Spinal cord (tissue), 10 donors: ENCODE data around the gene PSMA8. TPM values are rescaled to one million over a fixed set of nuclear protein-coding genes. Genes with fewer than 3 reads are reported as not detected.
"Not testable (repeated sequence)": the region's sequence is repeated elsewhere in the genome, so short reads cannot be mapped to it uniquely, and the experiment has no call there.

ENCODE experiments used
- DNase-seq, 6 donors: peaks; one replicate each; pipeline versions ENCODE4 v3.0.0 to v3.0.0-alpha.2; 2013 to 2015; ENCODE audit warnings: low spot score in 6 of 6, low read depth in 4 of 6
- H3K27ac ChIP-seq: one replicate; pipeline ENCODE4 v1.5.1; 2013; ENCODE audit warnings: low read depth, low read length, control low read depth
- H3K27me3 ChIP-seq: one replicate; pipeline ENCODE4 v1.6.1; 2013; ENCODE audit warnings: low read length; ENCODE audit not compliant: control insufficient read depth, insufficient read depth
- H3K36me3 ChIP-seq: one replicate; pipeline ENCODE4 v1.6.1; 2013; ENCODE audit warnings: low read length; ENCODE audit not compliant: control insufficient read depth, insufficient read depth
- H3K4me1 ChIP-seq: one replicate; pipeline ENCODE4 v1.6.1; 2013; ENCODE audit warnings: low read length; ENCODE audit not compliant: control insufficient read depth, insufficient read depth
- H3K4me3 ChIP-seq: one replicate; pipeline ENCODE4 v1.5.1; 2013; ENCODE audit warnings: low read depth, low read length, control low read depth
- H3K9me3 ChIP-seq: one replicate; pipeline ENCODE4 v1.6.1; 2013; ENCODE audit warnings: low read length; ENCODE audit not compliant: control insufficient read depth, insufficient read depth
- WGBS: methylation state at CpG from one replicate; pipeline ENCODE4 v1.1.5; 2013; ENCODE audit warnings: missing lambda C conversion rate; ENCODE audit not compliant: insufficient coverage; 5-methylcytosine and 5-hydroxymethylcytosine counted together
- polyA plus RNA-seq, 2 donors: library from polyadenylated mRNA; unstranded; fragments of 120-200 nt; gene quantifications; one replicate each; pipeline ENCODE4 v1.2.1, GENCODE V29; 2013; ENCODE audit not compliant: insufficient read length in 2 of 2
- total RNA-seq, 2 donors: library from RNA; depleted of rRNA in 1 of 2; stranded (reverse); fragments of 120-200 nt in 1 of 2; fragments of >200 nt in 1 of 2; gene quantifications; one replicate each; pipeline versions ENCODE4 v1.2.3 to v1.2.4, GENCODE V29; 2013 to 2014
- donor health status: healthy.

PSMA8 gene
- total and polyA plus RNA-seq, 4 donors = 0.20 to 0.21 (median 0.21) TPM; not detected in 1

DNA sequence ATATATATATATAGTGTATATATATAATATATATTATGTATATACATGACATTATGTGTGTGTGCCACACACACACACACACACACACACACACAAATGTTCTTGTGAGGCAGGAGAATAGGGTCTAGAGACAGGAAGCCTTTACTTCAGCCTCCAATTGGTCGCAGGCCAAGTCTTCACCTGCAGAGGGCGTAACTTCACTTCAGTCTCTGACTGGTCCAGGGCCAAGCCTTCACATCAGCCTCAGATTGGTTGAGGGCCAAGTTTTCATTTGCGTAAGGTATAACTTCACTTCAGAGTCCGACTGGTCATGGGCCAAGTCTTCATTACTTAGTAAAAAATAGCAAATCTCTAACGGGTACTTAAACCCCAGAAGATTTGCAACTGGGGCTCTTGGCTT lies 30.1 kb upstream of the PSMA8 start:
- DNase-seq = peak in 1 of 6 donors; percentile 5
- H3K4me3 ChIP-seq = no peak overlapping the region
- peaks cover 1% of the 10 kb centered on the region for H3K9me3 ChIP-seq
- H3K4me1 ChIP-seq = no peaks in the 10 kb centered on the region
- no peaks in the 10 kb centered on the region for H3K36me3 ChIP-seq
- no peak overlapping the region for H3K27ac ChIP-seq
- WGBS = 73% methylated on average over 4 of the region's 5 CpGs
- no peaks in the 10 kb centered on the region for H3K27me3 ChIP-seq

GRCh38 chr18:26104035-26104434 lies 29.6 kb upstream of the PSMA8 start:
- Histone ChIP-seq H3K36me3 (no peaks in the 10 kb centered on the region), H3K27ac (no peak overlapping the region), H3K27me3 (no peaks in the 10 kb centered on the region), H3K4me1 (no peaks in the 10 kb centered on the region), H3K9me3 (peaks cover 1% of the 10 kb centered on the region), H3K4me3 (no peak overlapping the region)
- no peak for DNase-seq
- 83% methylated on average over 1 of the region's 1 CpG for WGBS

DNA sequence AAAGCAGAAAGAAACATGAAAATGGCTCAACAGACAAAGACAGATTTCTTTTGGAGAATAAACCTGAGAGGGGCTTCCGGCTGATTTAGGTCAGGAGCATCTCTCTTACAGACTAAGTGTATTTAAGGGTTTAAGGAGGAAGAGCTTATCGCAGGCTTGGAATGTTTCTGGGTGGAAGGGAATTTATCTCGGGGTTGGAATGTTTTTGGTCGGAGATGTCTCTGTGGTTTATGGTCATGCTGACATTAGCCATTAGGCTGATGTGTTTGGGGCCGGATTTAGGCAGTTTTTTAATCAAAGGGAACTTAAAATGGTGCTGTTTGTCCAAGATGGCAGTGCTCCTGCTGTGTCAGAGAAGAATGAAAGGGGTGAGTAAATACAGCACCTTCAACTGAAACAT lies 14.4 kb upstream of the PSMA8 start:
- DNase-seq = no peak
- Histone ChIP-seq H3K27me3 (no peaks in the 10 kb centered on the region), H3K27ac (no peak overlapping the region), H3K4me3 (no peak overlapping the region), H3K4me1 (no peaks in the 10 kb centered on the region), H3K36me3 (no peaks in the 10 kb centered on the region), H3K9me3 (no peaks in the 10 kb centered on the region)
- WGBS = 97% methylated on average over 5 of the region's 5 CpGs

DNA sequence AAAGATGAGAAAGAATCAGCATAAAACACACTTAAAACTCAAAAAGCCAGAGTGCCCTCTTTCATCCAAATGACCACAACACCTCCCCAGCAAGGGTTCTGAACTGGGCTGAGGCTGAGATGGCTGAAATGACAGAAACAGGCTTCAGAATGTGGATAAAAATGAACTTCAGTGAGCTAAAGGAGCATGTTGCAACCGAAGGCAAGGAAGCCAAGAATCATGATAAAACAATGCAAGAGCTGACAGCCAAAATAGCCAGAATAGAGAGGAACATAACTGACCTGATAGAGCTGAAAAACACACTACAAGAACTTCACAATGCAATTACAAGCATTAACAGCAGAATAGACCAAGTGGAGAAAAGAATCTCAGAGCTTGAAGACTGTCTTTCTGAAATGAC lies 12.2 kb upstream of the PSMA8 start:
- Histone ChIP-seq H3K36me3 (no peaks in the 10 kb centered on the region), H3K4me3 (no peak overlapping the region), H3K9me3 (no peaks in the 10 kb centered on the region), H3K27ac (no peak overlapping the region), H3K4me1 (no peaks in the 10 kb centered on the region), H3K27me3 (no peaks in the 10 kb centered on the region)
- no peak for DNase-seq
- 100% methylated on average over 1 of the region's 1 CpG for WGBS

DNA sequence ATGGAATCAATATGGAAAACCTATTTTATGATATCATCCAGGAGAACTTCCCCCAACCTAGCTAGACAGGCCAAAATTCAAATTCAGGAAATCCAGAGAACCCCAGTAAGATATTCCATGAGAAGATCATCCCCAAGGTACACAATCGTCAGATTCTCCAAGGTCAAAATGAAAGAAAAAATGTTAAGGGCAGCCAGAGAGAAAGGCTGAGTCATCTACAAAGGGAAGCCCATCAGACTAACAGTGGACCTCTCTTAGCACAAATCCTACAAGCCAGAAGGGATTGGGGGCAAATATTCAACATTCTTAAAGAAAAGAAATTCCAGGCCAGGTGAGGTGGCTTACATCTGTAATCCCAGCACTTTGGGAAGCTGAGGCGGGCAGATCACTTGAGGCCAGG lies 11.7 kb upstream of the PSMA8 start:
- not testable (repeated sequence) for H3K27me3 ChIP-seq, DNase-seq, H3K4me3 ChIP-seq, H3K36me3 ChIP-seq, H3K4me1 ChIP-seq, H3K9me3 ChIP-seq, H3K27ac ChIP-seq
- WGBS = 100% methylated on average over 1 of the region's 2 CpGs

GRCh38 chr18:26127786-26128185 lies 5.9 kb upstream of the PSMA8 start:
- no peak overlapping the region for H3K27ac ChIP-seq
- H3K36me3 ChIP-seq = no peaks in the 10 kb centered on the region
- H3K27me3 ChIP-seq = no peaks in the 10 kb centered on the region
- no peaks in the 10 kb centered on the region for H3K4me1 ChIP-seq
- 82% methylated on average over 4 of the region's 5 CpGs for WGBS
- H3K4me3 ChIP-seq = no peak overlapping the region
- no peak for DNase-seq
- H3K9me3 ChIP-seq = no peaks in the 10 kb centered on the region

- not testable (repeated sequence) for H3K9me3 ChIP-seq, H3K4me1 ChIP-seq, DNase-seq, H3K4me3 ChIP-seq, H3K36me3 ChIP-seq, H3K27me3 ChIP-seq, H3K27ac ChIP-seq
- no CpG with 5 or more reads among the region's 2 CpGs for WGBS
Measured at GRCh38 chr18:26128192-26128591, 5.5 kb upstream of the PSMA8 start.

DNA sequence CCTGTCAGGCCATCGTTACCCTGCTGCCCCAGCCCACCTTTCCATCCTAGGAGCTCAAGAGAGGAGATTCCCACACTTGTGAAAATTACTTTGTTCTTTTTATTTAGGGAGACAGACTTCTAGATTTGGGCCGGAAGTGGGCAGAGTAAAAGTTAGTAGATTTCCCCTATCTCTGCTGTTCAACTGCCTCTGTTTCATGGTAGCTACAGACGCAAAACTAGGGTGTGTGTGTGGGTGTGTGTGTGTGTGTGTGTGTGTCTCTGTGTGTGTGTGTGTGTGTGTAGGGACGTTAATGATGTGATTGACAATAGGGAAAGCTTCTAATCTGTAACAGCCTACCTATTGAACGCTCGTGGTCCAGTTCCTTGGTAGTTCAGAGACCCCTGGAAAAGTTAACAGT lies 438 bp downstream of the PSMA8 start:
- Histone ChIP-seq H3K27me3 (no peaks in the 10 kb centered on the region), H3K4me1 (no peaks in the 10 kb centered on the region), H3K4me3 (no peak overlapping the region), H3K27ac (no peak overlapping the region), H3K36me3 (no peaks in the 10 kb centered on the region), H3K9me3 (no peaks in the 10 kb centered on the region)
- 100% methylated on average over 1 of the region's 6 CpGs for WGBS
- DNase-seq = no peak

- Histone ChIP-seq H3K4me3 (no peak overlapping the region), H3K9me3 (no peaks in the 10 kb centered on the region), H3K4me1 (no peaks in the 10 kb centered on the region), H3K27me3 (no peaks in the 10 kb centered on the region), H3K27ac (no peak overlapping the region), H3K36me3 (no peaks in the 10 kb centered on the region)
- WGBS = no CpG with 5 or more reads among the region's 1 CpG
- peak in 1 of 6 donors; percentile 19 for DNase-seq
Measured at GRCh38 chr18:26135548-26135947, 1.9 kb downstream of the PSMA8 start.

DNA sequence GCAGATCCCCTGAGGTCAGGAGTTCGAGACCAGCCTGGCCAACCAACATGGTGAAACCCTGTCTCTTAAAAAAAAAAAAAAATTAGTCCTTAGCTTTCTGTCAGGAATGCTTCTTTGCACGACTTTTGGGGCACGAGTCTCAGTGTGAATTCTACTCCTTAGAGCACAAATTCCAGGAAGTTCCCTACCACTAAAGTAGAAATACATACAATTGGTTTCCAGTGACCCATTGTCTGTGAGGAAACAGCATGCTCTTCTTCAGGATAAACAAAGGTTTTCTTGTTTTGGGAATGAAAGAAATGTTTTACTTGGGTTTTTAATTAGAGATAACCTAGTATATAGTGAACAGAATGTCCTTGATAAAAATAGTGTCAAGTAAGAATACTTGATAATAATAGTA lies 23.7 kb downstream of the PSMA8 start:
- H3K4me3 ChIP-seq = no peak overlapping the region
- 93% methylated on average over 3 of the region's 3 CpGs for WGBS

More for the DNA sequence above, 23.7 kb downstream of the PSMA8 start:
- Histone ChIP-seq H3K9me3 (no peaks in the 10 kb centered on the region), H3K27me3 (no peaks in the 10 kb centered on the region), H3K36me3 (no peaks in the 10 kb centered on the region), H3K27ac (no peak overlapping the region), H3K4me1 (no peaks in the 10 kb centered on the region)
- DNase-seq = no peak
